ENCODE results near the gene CLDN11. TPM values are rescaled to one million over a fixed set of nuclear protein-coding genes. Genes with fewer than 3 reads are reported as not detected.

CLDN11 gene
- total RNA-seq, 1 donor from 2014 or later: 1.6 TPM

DNA sequence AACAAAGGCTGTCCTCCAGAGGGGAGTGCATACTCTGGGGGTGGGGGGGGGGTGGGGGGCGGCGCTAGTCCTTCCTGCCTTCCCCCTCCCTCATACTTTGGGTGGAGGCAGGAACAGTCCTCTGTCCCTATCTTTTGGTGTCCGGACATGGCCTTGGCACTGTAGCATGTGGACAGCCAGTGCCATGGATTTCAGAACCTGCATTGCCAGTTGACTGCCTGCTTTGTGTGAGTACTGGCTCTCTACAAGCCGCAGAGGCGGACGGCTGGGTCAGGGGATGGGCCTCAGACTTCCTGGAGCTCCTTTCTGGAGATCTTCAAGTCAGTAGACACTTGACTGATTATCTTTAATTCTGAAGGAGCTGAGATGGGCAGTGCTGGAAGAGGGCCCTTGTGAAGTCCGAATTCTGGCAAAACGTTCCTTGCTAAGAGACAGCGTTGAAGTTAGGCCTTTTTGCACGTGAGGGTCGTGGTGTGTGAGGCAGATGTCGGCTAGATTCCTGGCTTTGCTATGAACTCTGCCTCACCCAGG lies 2.5 kb downstream of the CLDN11 start:
- Histone ChIP-seq H3K36me3 (no peaks in the 10 kb centered on the region), H3K27ac (no peak overlapping the region), H3K4me1 (peaks cover 26% of the 10 kb centered on the region), H3K79me2 (ENCODE audit: low read depth) (no peaks in the 10 kb centered on the region), H3F3A (ENCODE audit: low read depth) (peaks cover 31% of the 10 kb centered on the region), H3K27me3 (peaks cover 60% of the 10 kb centered on the region), H2AFZ (replicated peaks) (no peak overlapping the region), H3K4me2 (no peak overlapping the region), H3K4me3 (no peak overlapping the region), H4K20me1 (ENCODE audit: low read depth) (no peaks in the 10 kb centered on the region), H3K9ac (no peak overlapping the region), H3K9me3 (ENCODE audit: low read depth) (no peaks in the 10 kb centered on the region)
- H3K9me3 Mint-ChIP-seq: peaks cover 5% of the 10 kb centered on the region
- peaks cover 23% of the 10 kb centered on the region for H3K27me3 Mint-ChIP-seq (ENCODE audit: insufficient read depth, low read depth)
- peak; percentile 20 for DNase-seq (ENCODE audit: low spot score)
- H3K27ac Mint-ChIP-seq: no peak overlapping the region
- TF ChIP-seq EZH2phosphoT487 (IDR thresholded peaks at IDR 0.05) (no peak), EZH2 (IDR thresholded peaks at IDR 0.05) (no peak)
- TF ChIP-seq, protein P1, sequence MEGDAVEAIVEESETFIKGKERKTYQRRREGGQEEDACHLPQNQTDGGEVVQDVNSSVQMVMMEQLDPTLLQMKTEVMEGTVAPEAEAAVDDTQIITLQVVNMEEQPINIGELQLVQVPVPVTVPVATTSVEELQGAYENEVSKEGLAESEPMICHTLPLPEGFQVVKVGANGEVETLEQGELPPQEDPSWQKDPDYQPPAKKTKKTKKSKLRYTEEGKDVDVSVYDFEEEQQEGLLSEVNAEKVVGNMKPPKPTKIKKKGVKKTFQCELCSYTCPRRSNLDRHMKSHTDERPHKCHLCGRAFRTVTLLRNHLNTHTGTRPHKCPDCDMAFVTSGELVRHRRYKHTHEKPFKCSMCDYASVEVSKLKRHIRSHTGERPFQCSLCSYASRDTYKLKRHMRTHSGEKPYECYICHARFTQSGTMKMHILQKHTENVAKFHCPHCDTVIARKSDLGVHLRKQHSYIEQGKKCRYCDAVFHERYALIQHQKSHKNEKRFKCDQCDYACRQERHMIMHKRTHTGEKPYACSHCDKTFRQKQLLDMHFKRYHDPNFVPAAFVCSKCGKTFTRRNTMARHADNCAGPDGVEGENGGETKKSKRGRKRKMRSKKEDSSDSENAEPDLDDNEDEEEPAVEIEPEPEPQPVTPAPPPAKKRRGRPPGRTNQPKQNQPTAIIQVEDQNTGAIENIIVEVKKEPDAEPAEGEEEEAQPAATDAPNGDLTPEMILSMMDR (IDR thresholded peaks at IDR 0.05): no peak
- peaks cover 2% of the 10 kb centered on the region for H3K36me3 Mint-ChIP-seq
- no peak overlapping the region for H3K4me3 Mint-ChIP-seq
- peaks cover 38% of the 10 kb centered on the region for H3K4me1 Mint-ChIP-seq

DNA sequence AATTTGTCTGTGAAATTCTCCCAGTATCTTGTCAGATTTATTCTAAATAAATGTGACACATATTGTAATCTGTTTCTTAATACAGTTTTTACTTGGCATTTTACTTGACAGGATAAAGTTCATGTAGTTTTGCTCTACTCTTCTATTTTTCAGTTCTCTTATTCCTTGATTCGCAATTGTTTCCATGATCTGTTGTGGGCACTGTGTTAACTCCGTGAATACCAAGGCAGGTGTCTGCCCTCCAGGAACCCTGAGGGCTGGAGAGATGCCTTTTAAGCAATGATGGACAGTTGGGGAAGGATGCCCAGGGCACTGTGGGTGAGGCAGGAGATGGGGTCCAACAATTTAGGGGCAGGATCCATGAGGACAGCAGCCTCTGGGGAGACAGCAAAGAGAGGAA lies 3.1 kb downstream of the CLDN11 start:
- peaks cover 2% of the 10 kb centered on the region for H3K36me3 Mint-ChIP-seq
- H3K4me2 ChIP-seq: no peak overlapping the region
- peaks cover 23% of the 10 kb centered on the region for H3K27me3 Mint-ChIP-seq (ENCODE audit: insufficient read depth, low read depth)
- H3K4me1 ChIP-seq: peaks cover 30% of the 10 kb centered on the region
- peaks cover 42% of the 10 kb centered on the region for H3K4me1 Mint-ChIP-seq
- H3K4me3 ChIP-seq: no peak overlapping the region
- no peak overlapping the region for H3K27ac ChIP-seq
- no peak overlapping the region for H3K9ac ChIP-seq
- no peak overlapping the region for H3K27ac Mint-ChIP-seq
- H3K27me3 ChIP-seq: peaks cover 54% of the 10 kb centered on the region
- DNase-seq (ENCODE audit: low spot score): no peak
- H3K36me3 ChIP-seq: no peaks in the 10 kb centered on the region
- peaks cover 36% of the 10 kb centered on the region for H3F3A ChIP-seq (ENCODE audit: low read depth)
- TF ChIP-seq, protein P1 (IDR thresholded peaks at IDR 0.05): no peak
- TF ChIP-seq EZH2 (IDR thresholded peaks at IDR 0.05) (no peak), EZH2phosphoT487 (IDR thresholded peaks at IDR 0.05) (no peak)
- no peaks in the 10 kb centered on the region for H3K9me3 ChIP-seq (ENCODE audit: low read depth)
- peaks cover 5% of the 10 kb centered on the region for H3K9me3 Mint-ChIP-seq
- no peaks in the 10 kb centered on the region for H4K20me1 ChIP-seq (ENCODE audit: low read depth)
- H3K4me3 Mint-ChIP-seq: no peak overlapping the region
- no peaks in the 10 kb centered on the region for H3K79me2 ChIP-seq (ENCODE audit: low read depth)
- no peak overlapping the region for H2AFZ ChIP-seq (replicated peaks)

DNA sequence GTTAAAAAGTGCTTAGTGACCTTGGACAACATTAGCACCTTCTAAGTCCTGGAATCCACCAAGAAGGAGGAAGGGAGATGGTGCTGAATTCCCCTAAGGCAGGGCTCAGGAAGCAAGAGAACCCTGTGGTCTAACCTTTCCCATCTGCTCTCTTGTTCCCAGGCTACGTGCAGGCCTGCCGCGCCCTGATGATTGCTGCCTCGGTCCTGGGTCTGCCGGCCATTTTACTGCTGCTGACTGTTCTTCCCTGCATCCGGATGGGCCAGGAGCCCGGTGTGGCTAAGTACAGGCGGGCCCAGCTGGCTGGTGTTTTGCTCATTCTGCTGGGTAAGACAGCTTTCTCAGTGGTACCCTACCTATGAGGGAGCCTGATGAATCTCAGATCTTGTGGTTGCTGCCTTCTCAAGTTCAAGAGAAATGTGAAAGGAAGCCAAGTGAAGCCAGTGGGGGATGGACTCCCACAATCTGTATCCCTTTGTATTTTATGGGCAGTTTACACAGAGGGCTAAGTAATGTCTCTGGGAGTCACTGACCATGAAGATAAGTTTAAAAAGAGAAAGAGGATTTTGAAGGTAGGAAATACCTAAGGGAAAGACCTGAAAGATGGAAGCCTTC lies 4.4 kb downstream of the CLDN11 start:
- peaks cover 40% of the 10 kb centered on the region for H3K27me3 ChIP-seq
- H4K20me1 ChIP-seq (ENCODE audit: low read depth): no peaks in the 10 kb centered on the region
- Mint-ChIP-seq H3K4me1 (peaks cover 41% of the 10 kb centered on the region), H3K9me3 (peaks cover 5% of the 10 kb centered on the region), H3K4me3 (no peak overlapping the region), H3K27me3 (ENCODE audit: insufficient read depth, low read depth) (peaks cover 17% of the 10 kb centered on the region), H3K27ac (peak overlapping the region; percentile 7), H3K36me3 (peaks cover 3% of the 10 kb centered on the region)
- no peaks in the 10 kb centered on the region for H3K9me3 ChIP-seq (ENCODE audit: low read depth)
- no peak overlapping the region for H3K4me3 ChIP-seq
- no peak for DNase-seq (ENCODE audit: low spot score)
- H2AFZ ChIP-seq (replicated peaks): no peak overlapping the region
- H3K9ac ChIP-seq: no peak overlapping the region
- peaks cover 30% of the 10 kb centered on the region for H3K4me1 ChIP-seq
- TF ChIP-seq EZH2phosphoT487 (IDR thresholded peaks at IDR 0.05): no peak
- TF ChIP-seq, protein P1 (IDR thresholded peaks at IDR 0.05): no peak
- no peak for TF ChIP-seq EZH2 (IDR thresholded peaks at IDR 0.05)
- H3K36me3 ChIP-seq: no peaks in the 10 kb centered on the region
- H3K4me2 ChIP-seq: no peak overlapping the region
- H3K79me2 ChIP-seq (ENCODE audit: low read depth): no peaks in the 10 kb centered on the region
- H3K27ac ChIP-seq: no peak overlapping the region
- H3F3A ChIP-seq (ENCODE audit: low read depth): peaks cover 40% of the 10 kb centered on the region
